Activated CD4-positive, alpha-beta T cell treated with anti-CD3 and anti-CD28 coated beads, Interleukin-2, amount 50 U/mL, for 24 hours (primary cell): ENCODE data around the gene RYR2.

ENCODE experiments used
- DNase-seq, 2 donors: peaks; one replicate each; pipeline ENCODE4 v3.0.0-alpha.2; 2020; ENCODE audit warnings: low read depth in 1 of 2, low spot score in 1 of 2

The RYR2 gene

GRCh38 chr1:237031480-237031879 lies 10.5 kb upstream of the RYR2 start:
- DNase-seq = no peak

- no peak for DNase-seq
Measured at GRCh38 chr1:237032029-237032428, 10.0 kb upstream of the RYR2 start.

GRCh38 chr1:237033061-237033460 lies 8.9 kb upstream of the RYR2 start:
- no peak for DNase-seq

GRCh38 chr1:237033804-237034203 lies 8.2 kb upstream of the RYR2 start:
- no peak for DNase-seq

GRCh38 chr1:237035759-237036158 lies 6.2 kb upstream of the RYR2 start:
- DNase-seq = no peak

GRCh38 chr1:237038211-237038610 lies 3.8 kb upstream of the RYR2 start:
- no peak for DNase-seq

GRCh38 chr1:237040823-237041222 lies 1.2 kb upstream of the RYR2 start:
- DNase-seq = no peak

- no peak for DNase-seq
Measured at GRCh38 chr1:237041461-237041794, 556 bp upstream of the RYR2 start.

GRCh38 chr1:237042526-237042891 lies 525 bp downstream of the RYR2 start:
- DNase-seq = no peak

GRCh38 chr1:237042892-237043576 lies 1.1 kb downstream of the RYR2 start:
- DNase-seq = no peak

- no peak for DNase-seq
Measured at GRCh38 chr1:237043846-237044636, 2.1 kb downstream of the RYR2 start.

- DNase-seq = no peak
Measured at GRCh38 chr1:237045278-237046016, 3.5 kb downstream of the RYR2 start.

GRCh38 chr1:237048803-237049202 lies 6.8 kb downstream of the RYR2 start:
- no peak for DNase-seq

GRCh38 chr1:237050185-237050584 lies 8.2 kb downstream of the RYR2 start:
- DNase-seq = no peak

GRCh38 chr1:237050915-237051314 lies 8.9 kb downstream of the RYR2 start:
- no peak for DNase-seq

GRCh38 chr1:237054313-237054712 lies 12.3 kb downstream of the RYR2 start:
- DNase-seq = no peak

GRCh38 chr1:237058470-237058869 lies 16.5 kb downstream of the RYR2 start:
- DNase-seq = no peak

- no peak for DNase-seq
Measured at GRCh38 chr1:237059244-237059643, 17.3 kb downstream of the RYR2 start.

GRCh38 chr1:237062976-237063375 lies 21.0 kb downstream of the RYR2 start:
- DNase-seq = no peak

- no peak for DNase-seq
Measured at GRCh38 chr1:237065903-237066302, 23.9 kb downstream of the RYR2 start.

GRCh38 chr1:237070519-237070918 lies 28.5 kb downstream of the RYR2 start:
- DNase-seq = no peak
